ENCODE data around the gene ZAR1L.

Gene ZAR1L

GRCh38 chr13:32262165-32262564 is 53.0 kb downstream of the ZAR1L start:
- no peak for DNase-seq (ENCODE audit: low read depth, low spot score)
- H3K4me3 ChIP-seq (ENCODE audit: low read length): no peak overlapping the region

GRCh38 chr13:32261567-32261966 is 53.6 kb downstream of the ZAR1L start:
- H3K4me3 ChIP-seq (ENCODE audit: low read length): no peak overlapping the region
- no peak for DNase-seq (ENCODE audit: low read depth, low spot score)

GRCh38 chr13:32259116-32259515 is 56.0 kb downstream of the ZAR1L start:
- DNase-seq (ENCODE audit: low read depth, low spot score): no peak
- H3K4me3 ChIP-seq (ENCODE audit: low read length): no peak overlapping the region

- DNase-seq (ENCODE audit: low read depth, low spot score): no peak
- H3K4me3 ChIP-seq (ENCODE audit: low read length): no peak overlapping the region
These were observed 57.5 kb downstream of the ZAR1L start for GRCh38 chr13:32257649-32258048.

- no peak for DNase-seq (ENCODE audit: low read depth, low spot score)
- no peak overlapping the region for H3K4me3 ChIP-seq (ENCODE audit: low read length)
These were observed 58.9 kb downstream of the ZAR1L start for GRCh38 chr13:32256243-32256642.

- DNase-seq (ENCODE audit: low read depth, low spot score): no peak
- H3K4me3 ChIP-seq (ENCODE audit: low read length): no peak overlapping the region
These were observed 59.4 kb downstream of the ZAR1L start for GRCh38 chr13:32255724-32256109.

- no peak for DNase-seq (ENCODE audit: low read depth, low spot score)
- no peak overlapping the region for H3K4me3 ChIP-seq (ENCODE audit: low read length)
These were observed 60.0 kb downstream of the ZAR1L start for GRCh38 chr13:32254916-32255723.

GRCh38 chr13:32254416-32254815 is 60.7 kb downstream of the ZAR1L start:
- DNase-seq (ENCODE audit: low read depth, low spot score): no peak
- H3K4me3 ChIP-seq (ENCODE audit: low read length): no peak overlapping the region

GRCh38 chr13:32253911-32254399 is 61.2 kb downstream of the ZAR1L start:
- no peak overlapping the region for H3K4me3 ChIP-seq (ENCODE audit: low read length)
- DNase-seq (ENCODE audit: low read depth, low spot score): no peak
